GM21526 (cell line): ENCODE results near the gene NPTX1.

Experiments used
- ATAC-seq: cut with Tn5 transposase; IDR thresholded peaks from one replicate; pipeline ENCODE4 v1.9.1; 2021; ENCODE audit warnings: moderate library complexity; ENCODE audit not compliant: unreplicated experiment, low FRiP score

The NPTX1 gene

DNA sequence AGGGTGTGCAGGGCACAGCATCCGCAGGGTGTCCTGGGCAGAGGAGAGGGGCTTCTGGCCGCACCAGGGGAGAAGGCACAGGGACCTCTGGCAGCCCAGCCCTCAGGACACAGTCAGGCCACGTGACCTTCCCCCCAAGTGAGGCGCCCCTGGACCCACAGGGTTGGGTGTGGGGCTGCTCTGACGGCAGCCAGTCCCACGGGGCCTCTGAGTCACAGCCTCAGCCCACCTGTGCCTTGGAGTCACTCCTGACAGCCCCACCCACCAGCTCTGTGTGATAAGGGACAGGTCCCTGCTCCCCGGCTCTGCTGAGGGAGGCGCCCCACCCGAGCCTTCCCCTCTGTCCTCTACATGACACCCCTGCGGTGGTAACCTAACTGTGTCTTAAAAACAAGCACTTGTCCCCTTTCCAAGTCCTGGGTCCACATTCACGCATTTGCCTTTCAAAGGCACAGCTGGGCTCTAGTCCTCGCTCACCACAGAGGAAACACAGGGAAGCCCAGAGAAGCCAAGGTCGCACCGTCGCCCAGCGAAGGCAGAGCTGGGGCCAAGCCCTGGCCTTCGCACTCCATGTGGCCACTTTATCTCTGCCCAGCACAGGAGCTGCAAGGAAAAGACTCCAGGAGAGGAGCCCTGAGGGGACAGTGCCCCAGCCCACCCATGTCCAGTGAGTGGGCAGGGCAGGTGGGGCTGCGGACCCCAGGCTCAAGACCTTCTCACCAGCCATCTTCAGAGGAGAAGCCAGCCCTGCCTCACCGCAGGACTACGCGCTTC, 5.1 kb upstream of the NPTX1 start:
- ATAC-seq = no peak

- no peak for ATAC-seq
Observed at GRCh38 chr17:80480248-80480647, 3.8 kb upstream of the NPTX1 start.

- ATAC-seq = no peak
Observed at GRCh38 chr17:80479246-80479566, 2.8 kb upstream of the NPTX1 start.

- ATAC-seq = no peak
Observed at GRCh38 chr17:80478487-80479245, 2.3 kb upstream of the NPTX1 start.

DNA sequence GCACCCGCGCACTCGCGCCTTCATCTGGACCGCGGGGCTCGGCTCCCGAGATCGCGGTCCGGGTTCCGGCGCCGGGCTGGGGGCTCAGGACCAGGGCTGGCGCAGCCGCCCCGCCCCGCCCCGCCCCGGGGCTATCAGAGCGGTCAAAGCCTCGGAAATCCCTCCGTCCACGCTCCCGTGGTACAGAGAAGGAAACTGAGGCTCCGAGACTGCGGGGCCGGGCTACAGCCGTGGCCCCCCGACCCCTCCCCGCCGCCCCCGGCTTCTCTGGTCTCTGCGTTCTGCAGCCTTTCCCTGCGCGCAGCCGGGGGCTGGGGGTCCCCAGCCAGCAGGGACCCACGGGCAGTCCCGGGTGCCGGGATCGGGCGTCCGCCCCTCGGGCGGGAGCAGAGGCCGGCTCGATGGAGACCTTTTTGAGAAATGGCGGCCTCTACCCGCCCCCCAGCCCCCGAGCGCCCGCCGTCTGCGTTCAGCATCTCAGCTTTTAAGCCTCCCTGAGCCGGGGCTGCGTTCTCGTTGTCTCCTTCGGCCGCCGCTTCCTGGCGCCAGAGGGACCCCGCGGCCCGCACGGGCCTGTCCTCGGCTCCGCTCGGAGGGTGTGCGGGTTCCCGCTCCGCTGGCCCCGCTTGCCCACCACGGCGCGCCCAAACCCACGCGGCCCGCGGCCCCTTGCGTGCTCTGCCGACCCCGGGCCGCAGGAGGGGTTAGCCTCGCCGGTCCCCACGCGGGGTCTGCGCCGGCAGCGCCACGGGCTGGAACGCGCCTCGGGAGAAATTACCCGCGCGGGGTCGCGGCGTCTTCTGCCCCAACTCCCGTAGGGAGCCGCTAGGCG, 1.5 kb upstream of the NPTX1 start:
- ATAC-seq = no peak

DNA sequence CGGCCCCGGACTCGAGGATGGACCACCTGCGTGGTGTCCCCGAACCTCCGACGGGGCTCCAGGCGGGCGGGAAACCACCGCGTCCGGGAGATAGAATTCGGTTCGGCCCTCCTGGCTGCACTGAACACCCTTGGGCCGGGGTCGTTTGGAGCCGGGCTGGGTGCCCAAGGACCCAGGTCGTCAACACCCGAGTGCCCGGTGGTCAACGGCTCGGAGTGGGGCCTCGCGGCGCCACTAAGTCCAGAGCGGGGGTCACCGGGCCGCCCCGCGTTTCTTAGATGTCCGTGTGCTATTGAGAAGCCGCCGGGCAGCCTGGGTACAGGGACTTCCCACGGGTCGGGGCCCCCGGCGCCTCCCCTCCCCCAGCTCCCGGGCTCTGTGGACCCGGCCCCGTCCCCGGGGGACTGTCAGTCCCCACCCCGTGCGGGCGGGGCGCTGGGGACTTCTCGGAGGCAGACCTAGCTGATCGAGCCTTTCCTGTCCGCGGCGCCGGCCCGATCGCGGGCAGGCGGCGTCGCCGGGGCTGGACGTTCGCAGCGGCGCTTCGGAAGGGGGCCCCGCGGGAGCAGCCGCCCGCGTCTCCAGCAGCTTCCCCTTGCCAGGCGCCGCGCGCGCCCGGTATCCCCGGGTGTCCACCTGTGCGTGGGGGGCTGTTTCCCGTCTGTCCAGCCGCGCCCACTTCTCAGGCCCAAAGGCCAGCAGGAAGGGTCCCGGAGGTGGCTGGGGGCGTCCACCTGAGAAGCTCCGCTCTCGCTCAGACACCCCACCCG, 655 bp upstream of the NPTX1 start:
- no peak for ATAC-seq

GRCh38 chr17:80474961-80475909, 1.2 kb downstream of the NPTX1 start:
- no peak for ATAC-seq

DNA sequence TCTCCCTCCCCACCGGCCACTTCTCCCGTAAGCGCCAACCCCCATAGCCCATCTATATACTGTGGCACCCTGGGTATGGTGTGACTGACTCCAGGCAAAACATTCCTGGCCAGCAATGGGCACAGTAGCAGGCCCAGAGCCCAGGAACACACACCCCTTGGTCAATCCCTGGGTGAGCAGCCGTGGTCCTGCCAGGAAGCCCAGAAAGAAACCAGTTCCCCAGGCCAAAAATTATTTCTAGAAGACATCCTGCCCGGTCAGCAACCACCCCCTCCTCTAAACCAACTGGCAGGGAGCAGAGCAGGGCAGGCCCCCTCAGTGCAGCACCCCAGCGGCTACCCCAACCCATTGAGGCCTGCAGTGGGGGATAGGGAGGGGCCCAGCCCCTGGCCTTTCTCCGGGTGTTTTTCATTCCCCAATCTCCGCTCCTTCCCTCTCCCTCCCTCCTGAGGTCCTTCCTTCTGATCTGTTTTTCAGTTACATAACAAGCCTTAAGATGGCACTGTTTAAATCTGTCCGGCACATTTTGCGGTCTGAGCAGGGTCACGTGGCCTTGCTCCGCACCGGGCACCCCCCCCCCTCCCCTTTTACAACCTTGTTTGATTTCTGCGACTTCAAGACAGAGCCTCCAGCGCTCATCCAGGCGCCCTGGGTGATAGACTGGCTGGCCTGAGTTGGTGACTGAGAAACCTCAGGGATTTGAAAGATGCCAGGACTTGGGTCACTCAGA, 2.0 kb downstream of the NPTX1 start:
- no peak for ATAC-seq

- ATAC-seq = no peak
Observed at GRCh38 chr17:80473701-80474100, 2.7 kb downstream of the NPTX1 start.

DNA sequence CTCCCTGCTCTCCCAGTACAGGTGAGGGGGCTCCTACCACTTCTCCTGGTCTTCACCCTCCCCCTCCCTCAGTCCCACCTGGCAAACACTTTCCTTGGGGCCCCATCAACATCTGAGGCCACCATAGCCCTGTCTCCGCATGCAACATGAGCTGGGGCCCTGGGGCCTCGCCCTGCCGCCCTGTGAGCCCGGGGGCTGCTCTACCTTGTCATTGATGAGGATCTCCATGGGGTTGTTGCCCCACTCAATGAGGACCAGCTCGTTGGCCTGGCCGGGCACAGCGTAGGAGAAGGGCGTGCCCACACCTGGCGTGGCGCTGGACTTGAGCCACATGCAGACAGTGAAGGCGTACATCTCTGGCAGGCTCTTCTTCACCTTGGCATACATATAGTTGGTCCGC, 3.4 kb downstream of the NPTX1 start:
- no peak for ATAC-seq

GRCh38 chr17:80471922-80472321, 4.5 kb downstream of the NPTX1 start:
- no peak for ATAC-seq

DNA sequence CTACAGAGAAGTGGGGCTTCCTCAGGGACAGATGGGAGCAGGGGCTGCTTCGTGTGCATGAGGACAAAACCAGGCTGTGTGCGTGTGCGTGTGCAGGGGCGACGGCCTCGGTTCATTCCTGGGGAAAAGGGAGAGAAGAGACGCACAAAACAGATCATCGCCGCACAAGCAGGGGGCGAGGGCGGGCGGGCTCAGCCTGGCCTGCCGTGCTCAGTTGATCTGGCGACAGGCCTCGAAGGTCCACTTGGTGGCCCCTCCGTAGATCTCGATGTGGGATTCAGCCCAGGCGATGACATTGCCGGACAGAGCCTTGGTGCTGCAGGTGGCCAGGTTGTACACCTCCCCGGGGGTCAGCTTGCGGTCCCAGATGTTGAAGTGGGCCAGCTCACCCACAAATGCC, 5.8 kb downstream of the NPTX1 start:
- no peak for ATAC-seq

GRCh38 chr17:80469667-80470066, 6.7 kb downstream of the NPTX1 start:
- no peak for ATAC-seq

DNA sequence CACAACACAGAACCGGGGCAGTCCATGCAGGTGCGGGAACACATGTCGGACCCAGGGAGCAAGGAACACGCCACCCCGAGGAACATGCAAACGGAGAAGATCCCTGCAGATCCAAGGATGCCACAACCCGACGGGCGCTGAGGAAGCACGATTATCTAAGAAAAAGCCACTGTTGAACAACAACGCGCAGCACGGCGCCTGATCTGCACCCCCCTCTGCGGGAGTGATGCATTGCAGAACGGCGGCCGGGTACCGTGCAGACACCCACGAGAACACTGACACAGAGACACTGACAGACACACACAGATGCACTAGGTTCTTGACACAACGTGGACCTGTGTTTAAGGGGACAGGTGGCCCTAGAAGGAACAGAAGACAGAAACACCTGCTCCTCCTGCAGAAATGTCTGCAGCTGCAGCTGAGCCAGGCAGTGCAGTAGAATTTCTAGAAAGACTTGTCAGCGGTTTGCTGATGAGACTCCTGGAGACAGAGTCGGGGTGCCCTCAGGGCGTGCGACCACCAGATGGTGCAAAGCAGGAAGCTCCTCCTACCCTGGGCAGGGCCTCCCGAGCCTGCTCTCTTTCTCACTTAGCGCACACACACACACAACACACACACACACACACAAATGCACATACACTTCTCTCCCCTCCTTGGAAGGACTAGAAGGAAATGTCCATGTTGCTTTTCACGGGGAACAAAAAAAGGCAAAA, 7.5 kb downstream of the NPTX1 start:
- no peak for ATAC-seq

GRCh38 chr17:80468242-80468641, 8.2 kb downstream of the NPTX1 start:
- no peak for ATAC-seq

GRCh38 chr17:80466188-80466705, 10.2 kb downstream of the NPTX1 start:
- no peak for ATAC-seq

GRCh38 chr17:80465327-80465974, 11.0 kb downstream of the NPTX1 start:
- ATAC-seq = no peak

- ATAC-seq = no peak
Observed at GRCh38 chr17:80464486-80464885, 11.9 kb downstream of the NPTX1 start.
